Left forelimb (tissue), 1 donor: Measurements from ENCODE around the gene SLC25A36.

ENCODE experiments used
- DNase-seq: peaks from one replicate; pipeline ENCODE4 v3.0.0-alpha.2; 2018; ENCODE audit warnings: low spot score

SLC25A36 gene

DNA sequence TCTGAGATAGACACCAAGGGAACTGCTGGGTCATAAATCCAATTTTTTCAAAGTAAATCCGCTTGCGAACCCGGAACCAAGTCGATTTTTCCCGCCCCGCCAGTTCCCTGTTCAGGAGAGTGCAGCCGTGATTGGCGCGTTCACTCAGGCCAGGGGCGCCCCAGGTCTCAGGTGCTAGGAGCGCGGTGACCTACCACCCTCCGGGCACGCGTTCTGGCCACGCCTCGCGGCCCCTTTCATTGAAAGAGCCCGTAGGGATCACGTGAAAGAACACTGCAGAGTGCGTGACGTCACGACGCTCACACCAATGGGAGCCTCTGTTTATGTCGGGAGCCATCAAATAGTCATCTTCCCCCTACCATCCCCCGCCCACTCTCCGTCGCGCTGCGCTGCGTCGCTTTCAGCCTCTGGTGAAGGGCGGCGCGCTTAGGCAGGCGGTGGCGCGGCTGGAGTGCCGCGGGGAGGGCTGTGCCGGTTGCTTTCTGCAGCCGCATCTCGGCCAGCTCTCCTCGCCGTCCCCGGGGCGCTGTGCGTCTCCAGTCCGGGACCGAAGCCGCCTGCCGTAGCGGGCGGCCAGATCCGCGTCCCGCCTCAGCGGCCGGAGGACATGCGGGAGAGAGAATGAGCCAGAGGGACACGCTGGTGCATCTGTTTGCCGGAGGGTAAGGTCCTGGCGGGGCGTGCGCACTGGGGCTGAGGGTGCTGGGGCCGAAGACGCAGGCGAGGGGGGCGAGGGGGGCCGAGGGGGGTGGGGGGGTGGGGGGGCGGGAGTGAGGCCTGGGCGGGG lies at the start of gene SLC25A36:
Gene SLC25A36, plus strand, starts transcription at position 403 of the 787 bp plus-strand sequence. Its CDS starts 219 bp downstream, at position 622.
- DNase-seq: peak; percentile 95

GRCh38 chr3:140896997-140897396 lies 44.6 kb upstream of the SLC25A36 start:
- DNase-seq: no peak

GRCh38 chr3:140898340-140899180 lies 43.1 kb upstream of the SLC25A36 start:
- no peak for DNase-seq

DNA sequence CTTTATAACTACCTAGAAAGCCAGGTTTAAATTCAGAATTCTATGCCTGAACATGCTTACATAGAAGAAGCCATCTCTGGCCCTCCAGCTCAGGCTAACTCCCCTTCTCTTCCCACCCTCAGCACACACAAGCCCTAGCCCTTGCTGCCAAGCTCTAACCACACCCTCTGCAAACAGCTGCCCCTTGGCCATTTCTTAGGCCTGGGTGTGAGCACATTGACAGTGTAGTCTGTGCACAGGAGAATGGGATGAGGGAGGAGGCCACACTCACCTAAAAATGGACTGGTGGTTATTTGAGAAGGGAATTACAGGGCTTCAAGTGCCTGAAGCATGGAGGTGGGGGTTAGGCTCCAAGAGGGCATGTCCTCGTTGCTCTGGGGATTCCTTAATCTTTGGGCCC lies 42.3 kb upstream of the SLC25A36 start:
- DNase-seq: no peak

DNA sequence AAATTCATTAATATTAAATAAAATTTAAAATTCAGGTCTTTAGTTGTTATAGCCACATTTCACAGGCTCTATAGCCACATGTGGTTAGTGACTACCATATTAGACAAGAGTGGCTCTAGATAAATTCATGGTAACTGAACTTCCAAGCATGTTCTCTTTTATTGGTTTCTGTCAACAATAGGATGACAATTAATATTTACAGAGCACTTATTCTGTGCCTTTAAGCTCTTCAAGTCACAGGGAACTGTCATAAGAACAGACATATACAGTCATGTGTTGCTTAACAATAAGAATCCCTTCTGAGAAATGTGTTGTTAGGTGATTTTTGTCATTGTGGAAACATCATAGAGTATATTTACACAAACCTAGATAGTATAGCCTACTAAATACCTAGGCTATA lies 38.8 kb upstream of the SLC25A36 start:
- DNase-seq: no peak

DNA sequence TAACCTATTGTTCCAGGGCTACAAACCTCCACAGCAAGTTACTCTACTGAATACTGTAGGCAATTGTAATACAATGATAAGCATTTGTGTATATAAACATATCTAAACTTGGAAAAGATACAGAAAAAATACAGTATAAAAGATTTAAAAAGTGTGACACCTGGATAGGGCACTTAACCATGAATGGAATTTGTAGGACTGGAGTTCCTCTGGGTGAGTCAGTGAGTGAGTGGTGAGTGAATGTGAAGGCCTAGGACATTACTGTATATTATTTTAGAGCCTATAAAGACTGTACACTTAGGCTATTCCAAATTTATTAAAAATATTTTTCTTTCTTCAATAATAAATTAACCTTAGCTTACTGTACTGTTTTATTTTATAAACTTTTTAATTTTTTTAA lies 38.4 kb upstream of the SLC25A36 start:
- no peak for DNase-seq

GRCh38 chr3:140904521-140904920 lies 37.1 kb upstream of the SLC25A36 start:
- DNase-seq: no peak

- DNase-seq: no peak
These were observed 36.1 kb upstream of the SLC25A36 start for GRCh38 chr3:140905559-140905958.

- DNase-seq: no peak
These were observed 34.9 kb upstream of the SLC25A36 start for GRCh38 chr3:140906785-140907184.

DNA sequence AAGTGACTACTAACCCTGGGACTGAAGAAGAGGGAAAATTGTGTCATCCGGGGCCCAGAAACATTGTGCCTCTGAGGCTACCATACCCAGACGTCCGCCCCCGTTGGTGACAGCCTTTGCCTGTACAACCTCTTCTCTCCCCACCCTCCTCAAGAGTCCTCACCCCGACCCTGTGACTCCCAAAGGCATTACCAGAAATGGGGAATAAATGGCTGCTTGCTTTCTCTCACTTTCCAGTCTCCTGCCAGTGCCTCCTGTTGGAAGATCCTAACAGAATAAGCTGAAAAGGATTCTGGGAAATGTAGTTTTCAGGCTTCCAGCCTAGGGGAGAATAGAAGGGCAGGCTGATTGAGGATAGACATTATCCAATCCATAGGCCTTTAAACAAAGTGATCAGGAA lies 30.8 kb upstream of the SLC25A36 start:
- DNase-seq: no peak

- DNase-seq: no peak
These were observed 29.8 kb upstream of the SLC25A36 start for GRCh38 chr3:140911822-140912221.

DNA sequence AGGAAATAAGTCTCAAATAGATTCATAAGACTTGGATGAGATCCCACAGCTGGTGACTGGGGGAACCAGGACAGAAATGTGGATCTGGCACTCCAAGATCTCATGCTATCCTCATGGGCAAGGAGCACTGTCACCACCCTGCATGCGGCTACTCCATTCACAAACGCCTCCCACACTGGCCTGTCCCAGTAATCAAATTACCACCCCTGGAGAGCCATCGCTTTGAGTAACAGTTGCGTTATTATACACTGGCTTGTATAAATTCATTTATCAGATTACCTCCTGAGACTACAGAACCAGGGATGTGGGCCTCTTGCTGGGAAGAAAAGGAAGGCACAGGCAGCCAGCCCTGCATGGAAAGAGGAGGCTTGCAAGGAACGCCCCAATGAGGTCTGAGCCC lies 27.9 kb upstream of the SLC25A36 start:
- no peak for DNase-seq

GRCh38 chr3:140914384-140914945 lies 27.2 kb upstream of the SLC25A36 start:
- no peak for DNase-seq

DNA sequence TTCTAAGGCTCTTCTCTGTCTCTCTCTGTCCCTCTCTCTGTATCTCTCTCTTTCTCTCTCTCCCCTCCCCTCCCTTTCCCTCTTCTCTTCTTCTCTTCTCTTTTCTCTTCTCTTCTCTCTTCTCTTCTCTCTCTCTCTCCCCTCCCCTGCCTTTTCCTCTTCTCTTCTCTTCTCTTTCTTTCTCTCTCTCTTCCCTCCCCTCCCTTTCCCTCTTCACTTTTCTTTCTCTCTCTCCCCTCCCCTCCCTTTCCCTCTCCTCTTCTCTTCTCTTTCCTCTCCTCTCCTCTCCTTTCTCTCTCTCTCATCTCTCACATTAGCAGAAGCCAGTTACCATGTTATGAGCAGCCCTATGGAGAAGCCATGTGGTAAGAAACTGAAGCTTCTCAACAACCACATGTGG lies 25.0 kb upstream of the SLC25A36 start:
- no peak for DNase-seq

GRCh38 chr3:140917772-140918171 lies 23.9 kb upstream of the SLC25A36 start:
- DNase-seq: no peak

DNA sequence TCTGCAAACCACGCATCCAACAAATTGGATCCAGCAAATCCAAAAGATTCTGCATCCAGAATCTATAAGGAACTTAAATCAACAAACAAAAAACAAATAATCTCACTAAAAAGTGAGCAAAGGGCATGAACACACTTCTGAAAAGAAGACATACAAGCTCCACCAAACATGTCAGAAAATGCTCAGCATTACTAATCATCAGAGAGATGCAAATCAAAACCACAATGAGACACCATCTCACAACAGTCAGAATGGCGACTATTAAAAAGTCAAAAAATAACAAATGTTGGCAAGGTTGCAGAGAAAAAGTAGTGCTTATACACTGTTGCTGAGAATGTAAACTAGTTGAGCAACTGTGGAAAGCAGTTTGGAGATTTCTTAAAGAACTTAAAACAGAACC lies 21.6 kb upstream of the SLC25A36 start:
- no peak for DNase-seq

DNA sequence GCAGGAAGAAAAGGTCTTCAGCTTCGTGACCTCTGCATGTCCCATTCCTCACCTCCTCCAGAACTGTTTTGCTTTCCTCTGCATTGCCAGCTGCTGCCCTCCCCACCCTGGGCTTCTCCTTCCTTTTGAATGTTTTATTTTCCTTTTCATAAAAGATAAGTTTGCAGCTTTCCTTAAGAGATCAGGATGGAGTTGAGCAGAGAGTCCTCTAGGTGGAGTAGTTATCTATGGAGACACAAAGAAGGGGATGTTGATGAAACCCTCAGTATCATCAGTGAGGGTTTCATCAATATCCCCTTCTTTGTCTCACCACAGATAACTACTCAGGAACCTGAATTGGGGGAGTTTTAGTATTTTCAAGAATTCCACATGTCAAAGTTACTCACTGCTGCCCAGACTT lies 19.0 kb upstream of the SLC25A36 start:
- no peak for DNase-seq

DNA sequence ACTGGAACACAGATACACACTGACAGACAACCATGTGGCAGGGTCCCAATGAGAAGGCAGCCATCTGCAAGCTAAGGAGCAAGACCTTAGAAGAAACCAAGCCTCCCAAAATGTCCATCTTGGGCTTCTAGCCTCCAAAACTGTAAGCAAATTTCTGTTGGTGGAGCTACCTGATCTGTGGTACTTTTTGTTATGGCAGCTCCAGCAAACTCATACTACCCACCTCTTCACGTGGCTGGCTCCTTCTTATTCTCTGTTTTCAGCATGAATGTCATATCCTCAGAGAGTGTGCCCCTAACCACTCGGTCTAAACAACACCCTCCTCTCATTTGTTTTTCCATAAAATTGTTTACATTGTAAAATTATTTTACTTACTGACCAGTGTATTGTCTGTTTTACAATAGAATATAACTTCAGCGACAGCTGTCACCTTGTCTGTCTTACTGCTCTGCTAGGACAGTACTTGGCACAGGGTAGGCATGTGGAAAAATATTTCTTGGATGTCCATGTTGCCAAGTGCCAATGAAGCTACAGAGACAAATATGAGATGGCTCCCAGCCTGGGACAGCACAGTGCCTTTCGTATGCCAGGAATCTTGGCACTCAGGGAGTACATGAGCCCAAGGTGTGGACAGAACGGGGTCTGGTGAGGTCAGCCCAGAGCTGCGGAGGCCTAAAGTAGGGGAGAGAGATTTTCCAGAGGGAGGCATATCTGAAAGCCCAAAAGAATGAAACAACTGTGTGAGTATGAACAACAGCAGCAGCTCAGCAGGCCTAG lies 17.4 kb upstream of the SLC25A36 start:
- DNase-seq: no peak

GRCh38 chr3:140927279-140928069 lies 14.2 kb upstream of the SLC25A36 start:
- DNase-seq: no peak

DNA sequence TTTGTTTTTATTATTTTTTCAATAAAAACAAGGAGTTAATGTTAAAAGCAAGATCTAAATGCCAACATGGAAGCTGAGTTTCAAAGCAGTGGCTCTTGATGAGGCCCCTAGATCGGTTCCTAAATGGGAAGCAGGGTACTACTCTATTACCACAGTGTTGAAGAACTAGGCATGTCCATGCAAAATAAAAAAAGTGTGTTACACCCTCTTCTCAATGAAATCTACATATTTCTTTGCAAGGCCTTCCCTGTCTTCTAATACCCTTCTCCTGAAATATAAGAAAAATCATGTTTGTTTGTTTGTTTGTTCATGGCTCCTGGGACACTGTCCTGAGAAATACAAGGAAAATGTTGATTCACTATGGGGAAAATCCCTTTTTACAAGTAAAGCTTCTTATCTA lies 12.2 kb upstream of the SLC25A36 start:
- DNase-seq: no peak

GRCh38 chr3:140931016-140931454 lies 10.6 kb upstream of the SLC25A36 start:
- no peak for DNase-seq
